HG02938 (cell line): ENCODE measurements around the gene NUCKS1.
"Not testable (repeated sequence)": the region's sequence is repeated elsewhere in the genome, so short reads cannot be mapped to it uniquely, and the experiment has no call there.

ENCODE experiments used
- ATAC-seq: cut with Tn5 transposase; IDR thresholded peaks from one replicate; pipeline ENCODE4 v1.9.1; 2021; ENCODE audit warnings: mild to moderate bottlenecking, moderate library complexity; ENCODE audit not compliant: unreplicated experiment

The NUCKS1 gene

GRCh38 chr1:205733438-205734175 is 16.4 kb downstream of the NUCKS1 start:
- ATAC-seq, result no peak

GRCh38 chr1:205729945-205730610 is 19.9 kb downstream of the NUCKS1 start:
- ATAC-seq, result no peak

- ATAC-seq, result no peak
These were observed 23.3 kb downstream of the NUCKS1 start for GRCh38 chr1:205726619-205727125.

- ATAC-seq, result no peak
These were observed 24.5 kb downstream of the NUCKS1 start for GRCh38 chr1:205725514-205725913.

- not testable (repeated sequence) for ATAC-seq
These were observed 29.2 kb downstream of the NUCKS1 start for GRCh38 chr1:205720740-205721139.

- no peak for ATAC-seq
These were observed 30.2 kb downstream of the NUCKS1 start for GRCh38 chr1:205719762-205720161.

- ATAC-seq, result no peak
These were observed 31.0 kb downstream of the NUCKS1 start for GRCh38 chr1:205719015-205719414.

- ATAC-seq, result no peak
These were observed 33.4 kb downstream of the NUCKS1 start for GRCh38 chr1:205716371-205717132.

GRCh38 chr1:205715628-205716027 is 34.4 kb downstream of the NUCKS1 start:
- no peak for ATAC-seq

GRCh38 chr1:205714906-205715246 is 35.1 kb downstream of the NUCKS1 start:
- ATAC-seq, result no peak

GRCh38 chr1:205714190-205714905 is 35.6 kb downstream of the NUCKS1 start:
- no peak for ATAC-seq

GRCh38 chr1:205711105-205712048 is 38.6 kb downstream of the NUCKS1 start:
- ATAC-seq, result no peak

GRCh38 chr1:205710201-205711062 is 39.5 kb downstream of the NUCKS1 start:
- ATAC-seq, result no peak

- ATAC-seq, result no peak
These were observed 40.3 kb downstream of the NUCKS1 start for GRCh38 chr1:205709640-205710039.

GRCh38 chr1:205709059-205709398 is 41.0 kb downstream of the NUCKS1 start:
- ATAC-seq, result no peak

- ATAC-seq, result no peak
These were observed 43.1 kb downstream of the NUCKS1 start for GRCh38 chr1:205706601-205707502.

GRCh38 chr1:205704903-205705302 is 45.1 kb downstream of the NUCKS1 start:
- no peak for ATAC-seq

- no peak for ATAC-seq
These were observed 46.9 kb downstream of the NUCKS1 start for GRCh38 chr1:205703072-205703471.
